ENCODE data around the gene NAGPA.

GRCh38 chr16:5019775-5020174 is 14.0 kb downstream of the NAGPA start:
- TF ChIP-seq, protein P1, sequence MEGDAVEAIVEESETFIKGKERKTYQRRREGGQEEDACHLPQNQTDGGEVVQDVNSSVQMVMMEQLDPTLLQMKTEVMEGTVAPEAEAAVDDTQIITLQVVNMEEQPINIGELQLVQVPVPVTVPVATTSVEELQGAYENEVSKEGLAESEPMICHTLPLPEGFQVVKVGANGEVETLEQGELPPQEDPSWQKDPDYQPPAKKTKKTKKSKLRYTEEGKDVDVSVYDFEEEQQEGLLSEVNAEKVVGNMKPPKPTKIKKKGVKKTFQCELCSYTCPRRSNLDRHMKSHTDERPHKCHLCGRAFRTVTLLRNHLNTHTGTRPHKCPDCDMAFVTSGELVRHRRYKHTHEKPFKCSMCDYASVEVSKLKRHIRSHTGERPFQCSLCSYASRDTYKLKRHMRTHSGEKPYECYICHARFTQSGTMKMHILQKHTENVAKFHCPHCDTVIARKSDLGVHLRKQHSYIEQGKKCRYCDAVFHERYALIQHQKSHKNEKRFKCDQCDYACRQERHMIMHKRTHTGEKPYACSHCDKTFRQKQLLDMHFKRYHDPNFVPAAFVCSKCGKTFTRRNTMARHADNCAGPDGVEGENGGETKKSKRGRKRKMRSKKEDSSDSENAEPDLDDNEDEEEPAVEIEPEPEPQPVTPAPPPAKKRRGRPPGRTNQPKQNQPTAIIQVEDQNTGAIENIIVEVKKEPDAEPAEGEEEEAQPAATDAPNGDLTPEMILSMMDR (conservative IDR thresholded peaks at IDR 0.05; ENCODE audit: low read depth in 2 of 2) = no peak
- TF ChIP-seq STAT1 (IDR thresholded peaks at IDR 0.05; ENCODE audit: unreplicated experiment) (no peak), EZH2 (IDR thresholded peaks at IDR 0.05; ENCODE audit: low read depth, unreplicated experiment) (no peak), CREB1 (CRISPR knock-in tag; IDR thresholded peaks at IDR 0.05; ENCODE audit: low read depth) (no peak)
- TF ChIP-seq, protein P2, sequence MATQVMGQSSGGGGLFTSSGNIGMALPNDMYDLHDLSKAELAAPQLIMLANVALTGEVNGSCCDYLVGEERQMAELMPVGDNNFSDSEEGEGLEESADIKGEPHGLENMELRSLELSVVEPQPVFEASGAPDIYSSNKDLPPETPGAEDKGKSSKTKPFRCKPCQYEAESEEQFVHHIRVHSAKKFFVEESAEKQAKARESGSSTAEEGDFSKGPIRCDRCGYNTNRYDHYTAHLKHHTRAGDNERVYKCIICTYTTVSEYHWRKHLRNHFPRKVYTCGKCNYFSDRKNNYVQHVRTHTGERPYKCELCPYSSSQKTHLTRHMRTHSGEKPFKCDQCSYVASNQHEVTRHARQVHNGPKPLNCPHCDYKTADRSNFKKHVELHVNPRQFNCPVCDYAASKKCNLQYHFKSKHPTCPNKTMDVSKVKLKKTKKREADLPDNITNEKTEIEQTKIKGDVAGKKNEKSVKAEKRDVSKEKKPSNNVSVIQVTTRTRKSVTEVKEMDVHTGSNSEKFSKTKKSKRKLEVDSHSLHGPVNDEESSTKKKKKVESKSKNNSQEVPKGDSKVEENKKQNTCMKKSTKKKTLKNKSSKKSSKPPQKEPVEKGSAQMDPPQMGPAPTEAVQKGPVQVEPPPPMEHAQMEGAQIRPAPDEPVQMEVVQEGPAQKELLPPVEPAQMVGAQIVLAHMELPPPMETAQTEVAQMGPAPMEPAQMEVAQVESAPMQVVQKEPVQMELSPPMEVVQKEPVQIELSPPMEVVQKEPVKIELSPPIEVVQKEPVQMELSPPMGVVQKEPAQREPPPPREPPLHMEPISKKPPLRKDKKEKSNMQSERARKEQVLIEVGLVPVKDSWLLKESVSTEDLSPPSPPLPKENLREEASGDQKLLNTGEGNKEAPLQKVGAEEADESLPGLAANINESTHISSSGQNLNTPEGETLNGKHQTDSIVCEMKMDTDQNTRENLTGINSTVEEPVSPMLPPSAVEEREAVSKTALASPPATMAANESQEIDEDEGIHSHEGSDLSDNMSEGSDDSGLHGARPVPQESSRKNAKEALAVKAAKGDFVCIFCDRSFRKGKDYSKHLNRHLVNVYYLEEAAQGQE (IDR thresholded peaks at IDR 0.05; ENCODE audit: unreplicated experiment) = no peak
